Neural cell (in vitro differentiated cells): ENCODE measurements around the gene ASIC2. TPM values are rescaled to one million over a fixed set of nuclear protein-coding genes. Genes with fewer than 3 reads are reported as not detected.

ENCODE experiments used
- H2AFZ ChIP-seq: fragments of 200-600, 300-800 bp; sonication (generic), shearing (Covaris generic); 2 replicates; pipeline ENCODE4 v1.6.0; 2014; ENCODE audit warnings: low read depth, mild to moderate bottlenecking, antibody characterized with exemption, low read length, moderate library complexity
- H3F3A ChIP-seq: fragments of 200-600 bp; shearing (Covaris generic); 2 replicates; pipeline ENCODE4 v1.6.1; 2016; ENCODE audit warnings: mild to moderate bottlenecking, moderate library complexity, mixed read lengths, antibody characterized with exemption, low read length; ENCODE audit not compliant: insufficient read depth, poor library complexity, severe bottlenecking
- H3K27ac ChIP-seq: fragments of 200-600, 300-800 bp; sonication (generic), shearing (Covaris generic); 2 replicates; pipeline ENCODE4 v1.5.1; 2014; ENCODE audit warnings: mild to moderate bottlenecking, low read length, moderate library complexity
- H3K27me3 ChIP-seq: fragments of 300-800, 200-600 bp; sonication (generic), shearing (Covaris generic); 2 replicates; pipeline ENCODE4 v1.6.0; 2014; ENCODE audit warnings: mild to moderate bottlenecking, low read depth, low read length, moderate library complexity; ENCODE audit not compliant: insufficient read depth
- H3K36me3 ChIP-seq: fragments of 300-800, 200-600 bp; sonication (generic), shearing (Covaris generic); 2 replicates; pipeline ENCODE4 v1.5.1; 2014; ENCODE audit warnings: mild to moderate bottlenecking, antibody characterized with exemption, low read length, moderate library complexity; ENCODE audit not compliant: insufficient read depth
- H3K4me2 ChIP-seq: fragments of 300-800, 200-600 bp; sonication (generic), shearing (Covaris generic); 2 replicates; pipeline ENCODE4 v1.6.0; 2014; ENCODE audit warnings: mild to moderate bottlenecking, low read length
- H3K4me3 ChIP-seq: fragments of 300-800, 200-600 bp; sonication (generic), shearing (Covaris generic); 2 replicates; pipeline ENCODE4 v1.5.1; 2014; ENCODE audit warnings: mild to moderate bottlenecking, low read length, moderate library complexity
- H3K79me2 ChIP-seq: fragments of 200-600 bp; shearing (Covaris generic); replicated peaks from 2 replicates; pipeline ENCODE4 v1.6.0; 2014; ENCODE audit warnings: mild to moderate bottlenecking, low read length, moderate library complexity; ENCODE audit not compliant: insufficient read depth
- H3K9ac ChIP-seq: fragments of 300-800, 200-600 bp; sonication (generic), shearing (Covaris generic); 2 replicates; pipeline ENCODE4 v1.6.1; 2016; ENCODE audit warnings: mild to moderate bottlenecking, low read length, mixed read lengths
- H3K9me2 ChIP-seq: fragments of 200-600 bp; shearing (Covaris generic); 2 replicates; pipeline ENCODE4 v1.6.1; 2016; ENCODE audit warnings: mild to moderate bottlenecking, low read length, mixed read lengths; ENCODE audit not compliant: insufficient read depth
- H3K9me3 ChIP-seq: fragments of 200-600, 300-800 bp; sonication (generic), shearing (Covaris generic); 2 replicates; pipeline ENCODE4 v1.6.1; 2016; ENCODE audit warnings: mild to moderate bottlenecking, mixed run types, low read length, moderate library complexity, mixed read lengths
- H4K20me1 ChIP-seq: fragments of 200-600 bp; shearing (Covaris generic); 2 replicates; pipeline ENCODE4 v1.6.1; 2016; ENCODE audit warnings: mild to moderate bottlenecking, mixed run types; ENCODE audit not compliant: insufficient read depth
- CTCF ChIP-seq: fragments of 450-650 bp; IDR thresholded peaks from 2 replicates; pipeline ENCODE4 v1.5.1; 2014; ENCODE audit warnings: antibody characterized with exemption, mild to moderate bottlenecking, moderate library complexity; ENCODE audit not compliant: poor library complexity, severe bottlenecking
- EP300 ChIP-seq: fragments of 450-650 bp; conservative IDR thresholded peaks from 2 replicates; pipeline ENCODE4 v1.6.1; 2014; ENCODE audit warnings: antibody characterized with exemption, mild to moderate bottlenecking, moderate library complexity; ENCODE audit not compliant: poor library complexity, severe bottlenecking
- EZH2 ChIP-seq: fragments of 200-600, 300-800 bp; shearing (Covaris generic), sonication (generic); IDR thresholded peaks from 2 replicates; pipeline ENCODE4 v1.6.1; 2014; ENCODE audit warnings: antibody characterized with exemption, low read length, borderline replicate concordance, mild to moderate bottlenecking; ENCODE audit not compliant: insufficient read depth, poor library complexity, severe bottlenecking
- MXI1 ChIP-seq: fragments of 450-650 bp; conservative IDR thresholded peaks from 2 replicates; pipeline ENCODE4 v1.6.1; 2014; ENCODE audit warnings: antibody characterized with exemption, mild to moderate bottlenecking; ENCODE audit not compliant: poor library complexity, severe bottlenecking
- POLR2AphosphoS5 ChIP-seq: IDR thresholded peaks from 2 replicates; pipeline ENCODE4 v1.6.1; 2012
- RAD21 ChIP-seq: fragments of 450-650 bp; conservative IDR thresholded peaks from 2 replicates; pipeline ENCODE4 v1.6.1; 2014; ENCODE audit warnings: antibody characterized with exemption, mild to moderate bottlenecking, moderate library complexity
- SMC3 ChIP-seq: fragments of 450-650 bp; conservative IDR thresholded peaks from 2 replicates; pipeline ENCODE4 v1.6.1; 2014; ENCODE audit warnings: antibody characterized with exemption, mild to moderate bottlenecking, moderate library complexity; ENCODE audit not compliant: poor library complexity
- TAF1 ChIP-seq: IDR thresholded peaks from 2 replicates; pipeline ENCODE4 v1.6.1; 2012; ENCODE audit warnings: low read depth
- polyA plus RNA-seq: library from polyadenylated mRNA; depleted of rRNA; stranded (reverse); fragments of >200 nt; gene quantifications from 2 replicates; pipeline ENCODE4 v1.2.3, GENCODE V29; 2014
- TF ChIP-seq, protein P1 (sequence below): IDR thresholded peaks from 2 replicates; pipeline ENCODE4 v1.6.1; 2012; ENCODE audit warnings: borderline replicate concordance

ASIC2 gene
- polyA plus RNA-seq, 1 donor from 2014 or later = 2.4 TPM

GRCh38 chr17:33196883-33197282 lies 96.2 kb downstream of the ASIC2 start:
- Histone ChIP-seq H3F3A (no peaks in the 10 kb centered on the region), H3K36me3 (no peaks in the 10 kb centered on the region), H2AFZ (no peak overlapping the region), H4K20me1 (no peaks in the 10 kb centered on the region), H3K9me2 (no peaks in the 10 kb centered on the region), H3K27ac (no peak overlapping the region), H3K4me3 (no peak overlapping the region), H3K4me2 (no peak overlapping the region), H3K79me2 (no peaks in the 10 kb centered on the region), H3K27me3 (no peaks in the 10 kb centered on the region), H3K9me3 (no peaks in the 10 kb centered on the region), H3K9ac (no peak overlapping the region)
- TF ChIP-seq EP300 (no peak), SMC3 (no peak), CTCF (no peak), EZH2 (no peak), POLR2AphosphoS5 (no peak), RAD21 (no peak), MXI1 (no peak), TAF1 (no peak)
- TF ChIP-seq, protein P1, sequence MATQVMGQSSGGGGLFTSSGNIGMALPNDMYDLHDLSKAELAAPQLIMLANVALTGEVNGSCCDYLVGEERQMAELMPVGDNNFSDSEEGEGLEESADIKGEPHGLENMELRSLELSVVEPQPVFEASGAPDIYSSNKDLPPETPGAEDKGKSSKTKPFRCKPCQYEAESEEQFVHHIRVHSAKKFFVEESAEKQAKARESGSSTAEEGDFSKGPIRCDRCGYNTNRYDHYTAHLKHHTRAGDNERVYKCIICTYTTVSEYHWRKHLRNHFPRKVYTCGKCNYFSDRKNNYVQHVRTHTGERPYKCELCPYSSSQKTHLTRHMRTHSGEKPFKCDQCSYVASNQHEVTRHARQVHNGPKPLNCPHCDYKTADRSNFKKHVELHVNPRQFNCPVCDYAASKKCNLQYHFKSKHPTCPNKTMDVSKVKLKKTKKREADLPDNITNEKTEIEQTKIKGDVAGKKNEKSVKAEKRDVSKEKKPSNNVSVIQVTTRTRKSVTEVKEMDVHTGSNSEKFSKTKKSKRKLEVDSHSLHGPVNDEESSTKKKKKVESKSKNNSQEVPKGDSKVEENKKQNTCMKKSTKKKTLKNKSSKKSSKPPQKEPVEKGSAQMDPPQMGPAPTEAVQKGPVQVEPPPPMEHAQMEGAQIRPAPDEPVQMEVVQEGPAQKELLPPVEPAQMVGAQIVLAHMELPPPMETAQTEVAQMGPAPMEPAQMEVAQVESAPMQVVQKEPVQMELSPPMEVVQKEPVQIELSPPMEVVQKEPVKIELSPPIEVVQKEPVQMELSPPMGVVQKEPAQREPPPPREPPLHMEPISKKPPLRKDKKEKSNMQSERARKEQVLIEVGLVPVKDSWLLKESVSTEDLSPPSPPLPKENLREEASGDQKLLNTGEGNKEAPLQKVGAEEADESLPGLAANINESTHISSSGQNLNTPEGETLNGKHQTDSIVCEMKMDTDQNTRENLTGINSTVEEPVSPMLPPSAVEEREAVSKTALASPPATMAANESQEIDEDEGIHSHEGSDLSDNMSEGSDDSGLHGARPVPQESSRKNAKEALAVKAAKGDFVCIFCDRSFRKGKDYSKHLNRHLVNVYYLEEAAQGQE = no peak

DNA sequence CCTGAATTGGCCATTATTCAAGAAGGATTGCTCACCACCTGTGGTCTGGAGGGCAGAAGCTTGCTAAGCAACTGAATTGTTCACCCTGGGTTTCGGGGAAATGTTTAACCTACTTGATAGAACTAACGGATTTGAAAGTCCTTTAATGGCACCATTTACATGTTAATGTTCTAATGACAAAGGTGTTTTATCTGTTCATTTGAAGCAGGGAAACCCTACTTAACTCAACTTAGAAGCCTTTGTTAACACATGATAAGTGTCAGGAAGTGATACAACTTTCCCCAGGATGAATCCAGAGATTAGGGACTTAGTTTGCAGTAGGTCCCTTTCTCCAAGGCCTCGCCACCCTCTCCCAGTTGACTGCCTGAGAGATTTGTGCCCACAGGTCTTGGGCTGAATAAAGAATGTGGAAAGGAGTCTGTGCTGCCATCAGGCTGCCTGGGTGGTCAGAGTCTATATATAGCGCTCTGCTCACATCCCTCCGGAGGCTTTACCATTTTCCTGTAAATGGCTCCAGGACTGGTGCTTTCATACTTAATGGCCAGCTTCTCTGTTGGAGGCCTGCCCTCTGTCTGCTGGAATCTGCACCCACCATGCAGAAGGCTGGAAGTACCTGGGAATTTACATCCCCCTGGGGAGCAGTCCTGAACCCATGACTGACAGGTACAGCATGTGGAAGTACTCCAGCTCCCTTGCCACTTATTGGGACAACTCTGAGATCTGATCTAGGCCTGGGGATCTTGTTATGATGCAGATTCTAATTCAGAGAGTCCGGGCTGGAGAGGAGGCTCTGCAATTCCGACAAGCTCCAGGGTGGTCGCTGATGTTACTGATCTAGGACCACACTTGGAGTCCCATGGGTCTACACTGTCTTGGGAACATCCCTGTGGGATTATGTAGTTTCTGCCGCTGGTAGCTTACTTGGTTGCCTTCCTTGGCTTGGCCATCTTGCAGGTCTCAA lies 99.9 kb downstream of the ASIC2 start:
- Histone ChIP-seq H3K4me2 (no peak overlapping the region), H3K27me3 (no peaks in the 10 kb centered on the region)

More for the DNA sequence above, 99.9 kb downstream of the ASIC2 start:
- H3K9me3 ChIP-seq = no peaks in the 10 kb centered on the region
- H3K9ac ChIP-seq = no peak overlapping the region
- H3K27ac ChIP-seq = no peak overlapping the region
- no peaks in the 10 kb centered on the region for H3K79me2 ChIP-seq
- H3K4me3 ChIP-seq = no peak overlapping the region
- H3F3A ChIP-seq = no peaks in the 10 kb centered on the region
- H4K20me1 ChIP-seq = no peaks in the 10 kb centered on the region
- no peaks in the 10 kb centered on the region for H3K9me2 ChIP-seq
- H2AFZ ChIP-seq = no peak overlapping the region
- no peaks in the 10 kb centered on the region for H3K36me3 ChIP-seq
- TF ChIP-seq SMC3 = no peak
